MM.1S (cell line): ENCODE data around the gene SEMA3G.

Source experiments
- CTCF ChIP-seq: fragments of 300-600 bp; sonication (generic); IDR thresholded peaks from 2 replicates; pipeline ENCODE4 v1.5.1; 2016; ENCODE audit warnings: antibody characterized with exemption, low read length, mixed read lengths
- EZH2 ChIP-seq: fragments of 300-600 bp; sonication (generic); optimal IDR thresholded peaks from 2 replicates; pipeline ENCODE3; 2017; ENCODE audit warnings: low read depth, mild to moderate bottlenecking, antibody characterized with exemption, low read length, mixed read lengths
- EZH2phosphoT487 ChIP-seq: fragments of 300-600 bp; sonication (generic); IDR thresholded peaks from 2 replicates; pipeline ENCODE4 v1.6.1; 2018; ENCODE audit warnings: antibody characterized with exemption, low read length

DNA sequence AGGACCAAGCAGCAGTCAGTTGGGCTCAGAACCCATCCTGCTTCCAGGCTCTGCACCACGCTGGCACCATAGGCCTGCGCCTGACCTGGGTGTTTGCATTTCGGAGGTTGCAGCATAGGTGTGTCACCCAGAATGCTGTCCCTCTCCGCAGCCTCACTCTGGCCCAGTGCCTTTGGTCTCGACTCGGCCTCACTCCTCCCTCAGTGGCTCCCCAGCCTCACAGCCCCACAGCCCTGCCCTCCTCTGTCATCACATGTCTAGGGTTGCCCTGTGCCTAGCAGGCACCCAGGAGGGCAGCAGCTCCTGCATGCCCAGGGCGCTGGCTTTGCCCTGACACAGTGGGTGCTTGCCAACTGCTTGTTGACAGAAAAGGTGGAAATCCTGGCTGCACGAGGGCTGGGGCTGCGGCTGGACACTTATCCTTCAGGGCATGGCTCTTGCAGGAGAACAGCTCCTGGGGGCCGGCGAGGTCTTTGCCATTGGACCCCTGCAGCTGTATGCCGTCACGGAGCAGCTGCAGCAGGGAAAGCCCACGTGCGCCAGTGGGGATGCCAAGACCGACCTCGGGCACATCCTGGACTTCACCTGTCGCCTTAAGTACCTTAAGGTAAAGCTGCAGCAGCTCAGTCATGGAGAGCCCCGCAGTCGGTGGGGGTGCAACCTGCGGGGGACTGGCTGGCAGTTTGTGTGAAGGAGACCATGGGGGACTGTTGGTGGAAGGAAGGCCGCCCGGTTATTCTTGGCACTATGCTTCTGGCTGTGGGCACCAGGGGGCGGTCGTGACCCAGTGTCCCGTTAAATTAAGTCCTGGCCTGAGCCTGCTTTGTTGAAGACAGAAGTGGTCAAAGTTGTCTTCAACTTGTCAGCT is 26.7 kb upstream of the SEMA3G start:
- peak; percentile 70 for TF ChIP-seq CTCF
- no peak for TF ChIP-seq EZH2
- no peak for TF ChIP-seq EZH2phosphoT487
